Astrocyte (in vitro differentiated cells and primary cell): ENCODE measurements around the gene LRRFIP1. TPM values are rescaled to one million over a fixed set of nuclear protein-coding genes. Genes with fewer than 3 reads are reported as not detected.

Source experiments
- DNase-seq: peaks from one replicate; pipeline ENCODE4 v3.0.0-alpha.2; 2010; ENCODE audit warnings: low read depth
- FAIRE-seq: peaks from 2 replicates; lab custom pipeline; 2011; peaks lifted over from hg19 to GRCh38; lab: Jason Lieb, UNC
- H2AFZ ChIP-seq: 2 replicates; pipeline ENCODE4 v1.6.0; 2012; ENCODE audit warnings: low read depth, low read length, inconsistent platforms
- H3K27ac ChIP-seq: 2 replicates; pipeline ENCODE4 v1.5.1; 2011; ENCODE audit warnings: low read depth, low read length, inconsistent platforms
- H3K27me3 ChIP-seq: 2 replicates; pipeline ENCODE4 v1.6.0; 2011; ENCODE audit warnings: low read length, inconsistent platforms; ENCODE audit not compliant: insufficient read depth
- H3K36me3 ChIP-seq: 2 replicates; pipeline ENCODE4 v1.5.1; 2011; ENCODE audit warnings: low read length, inconsistent platforms; ENCODE audit not compliant: insufficient read depth
- H3K4me1 ChIP-seq: 2 replicates; pipeline ENCODE4 v1.5.1; 2011; ENCODE audit warnings: low read length, inconsistent platforms; ENCODE audit not compliant: insufficient read depth
- H3K4me2 ChIP-seq: 2 replicates; pipeline ENCODE4 v1.6.0; 2012; ENCODE audit warnings: low read length, inconsistent platforms
- H3K4me3 ChIP-seq: 2 replicates; pipeline ENCODE4 v1.5.1; 2011; ENCODE audit warnings: low read depth, mild to moderate bottlenecking, low read length, inconsistent platforms; ENCODE audit not compliant: insufficient read depth
- H3K79me2 ChIP-seq: 2 replicates; pipeline ENCODE4 v1.6.0; 2012; ENCODE audit warnings: mild to moderate bottlenecking, low read length, inconsistent platforms; ENCODE audit not compliant: insufficient read depth
- H3K9ac ChIP-seq: 2 replicates; pipeline ENCODE4 v1.6.0; 2012; ENCODE audit warnings: mild to moderate bottlenecking, low read length, inconsistent platforms
- H3K9me3 ChIP-seq: 2 replicates; pipeline ENCODE4 v1.5.1; 2012; ENCODE audit warnings: low read depth, mild to moderate bottlenecking, low read length, inconsistent platforms; ENCODE audit not compliant: insufficient read depth
- H4K20me1 ChIP-seq: 2 replicates; pipeline ENCODE4 v1.6.0; 2012; ENCODE audit warnings: low read length, inconsistent platforms; ENCODE audit not compliant: insufficient read depth
- H3K27ac Mint-ChIP-seq: one replicate; pipeline ENCODE4 v1.8.0; 2021; ENCODE audit warnings: mild to moderate bottlenecking, mixed read lengths; ENCODE audit not compliant: unreplicated experiment
- H3K27me3 Mint-ChIP-seq: one replicate; pipeline ENCODE4 v1.8.0; 2021; ENCODE audit warnings: low read depth, mixed read lengths; ENCODE audit not compliant: unreplicated experiment
- H3K36me3 Mint-ChIP-seq: one replicate; pipeline ENCODE4 v1.8.0; 2021; ENCODE audit warnings: low read depth, mixed read lengths; ENCODE audit not compliant: unreplicated experiment
- H3K4me1 Mint-ChIP-seq: one replicate; pipeline ENCODE4 v1.8.0; 2021; ENCODE audit warnings: low read depth, mixed read lengths; ENCODE audit not compliant: unreplicated experiment
- H3K4me3 Mint-ChIP-seq: one replicate; pipeline ENCODE4 v1.8.0; 2021; ENCODE audit warnings: mild to moderate bottlenecking, moderate library complexity, mixed read lengths; ENCODE audit not compliant: unreplicated experiment
- H3K9me3 Mint-ChIP-seq: one replicate; pipeline ENCODE4 v1.8.0; 2021; ENCODE audit warnings: mild to moderate bottlenecking, mixed read lengths; ENCODE audit not compliant: unreplicated experiment
- EZH2 ChIP-seq: IDR thresholded peaks from 2 replicates; pipeline ENCODE4 v1.6.1; 2012; ENCODE audit warnings: mild to moderate bottlenecking, low read length, inconsistent platforms; ENCODE audit not compliant: insufficient read depth
- total RNA-seq: library from RNA; stranded (reverse); gene quantifications from 2 replicates; pipeline ENCODE4 v1.2.1, GENCODE V29; 2021
- TF ChIP-seq, protein P1 (sequence below): IDR thresholded peaks from 2 replicates; pipeline ENCODE4 v1.5.1; 2011; ENCODE audit warnings: low read depth, mild to moderate bottlenecking, inconsistent platforms, low read length, moderate library complexity; ENCODE audit not compliant: insufficient read depth

Gene LRRFIP1
- total RNA-seq, 1 donor from 2014 or later, result 83.3 TPM

GRCh38 chr2:237596520-237597195 is 30.7 kb upstream of the LRRFIP1 start:
- H3K27me3 Mint-ChIP-seq, result peaks cover 28% of the 10 kb centered on the region
- H3K27ac ChIP-seq, result no peak overlapping the region
- TF ChIP-seq EZH2, result no peak
- TF ChIP-seq, protein P1, sequence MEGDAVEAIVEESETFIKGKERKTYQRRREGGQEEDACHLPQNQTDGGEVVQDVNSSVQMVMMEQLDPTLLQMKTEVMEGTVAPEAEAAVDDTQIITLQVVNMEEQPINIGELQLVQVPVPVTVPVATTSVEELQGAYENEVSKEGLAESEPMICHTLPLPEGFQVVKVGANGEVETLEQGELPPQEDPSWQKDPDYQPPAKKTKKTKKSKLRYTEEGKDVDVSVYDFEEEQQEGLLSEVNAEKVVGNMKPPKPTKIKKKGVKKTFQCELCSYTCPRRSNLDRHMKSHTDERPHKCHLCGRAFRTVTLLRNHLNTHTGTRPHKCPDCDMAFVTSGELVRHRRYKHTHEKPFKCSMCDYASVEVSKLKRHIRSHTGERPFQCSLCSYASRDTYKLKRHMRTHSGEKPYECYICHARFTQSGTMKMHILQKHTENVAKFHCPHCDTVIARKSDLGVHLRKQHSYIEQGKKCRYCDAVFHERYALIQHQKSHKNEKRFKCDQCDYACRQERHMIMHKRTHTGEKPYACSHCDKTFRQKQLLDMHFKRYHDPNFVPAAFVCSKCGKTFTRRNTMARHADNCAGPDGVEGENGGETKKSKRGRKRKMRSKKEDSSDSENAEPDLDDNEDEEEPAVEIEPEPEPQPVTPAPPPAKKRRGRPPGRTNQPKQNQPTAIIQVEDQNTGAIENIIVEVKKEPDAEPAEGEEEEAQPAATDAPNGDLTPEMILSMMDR, result no peak
- DNase-seq (no peak), FAIRE-seq (no peak)
- no peak overlapping the region for H3K4me3 ChIP-seq
- no peaks in the 10 kb centered on the region for H3K27me3 ChIP-seq
- H3K4me1 Mint-ChIP-seq, result peaks cover 6% of the 10 kb centered on the region
- no peaks in the 10 kb centered on the region for H3K9me3 Mint-ChIP-seq
- no peak overlapping the region for H2AFZ ChIP-seq
- no peak overlapping the region for H3K4me3 Mint-ChIP-seq
- H3K4me2 ChIP-seq, result no peak overlapping the region
- H4K20me1 ChIP-seq, result no peaks in the 10 kb centered on the region
- no peaks in the 10 kb centered on the region for H3K36me3 ChIP-seq
- H3K36me3 Mint-ChIP-seq, result peaks cover 3% of the 10 kb centered on the region
- no peak overlapping the region for H3K27ac Mint-ChIP-seq
- H3K9me3 ChIP-seq, result no peaks in the 10 kb centered on the region
- H3K9ac ChIP-seq, result no peak overlapping the region
- H3K79me2 ChIP-seq, result no peaks in the 10 kb centered on the region
- H3K4me1 ChIP-seq, result peaks cover 8% of the 10 kb centered on the region

GRCh38 chr2:237597196-237598145 is 29.9 kb upstream of the LRRFIP1 start:
- no peak for FAIRE-seq
- Histone ChIP-seq H3K9ac (no peak overlapping the region), H3K27ac (no peak overlapping the region), H3K79me2 (no peaks in the 10 kb centered on the region), H3K4me1 (peaks cover 8% of the 10 kb centered on the region), H3K27me3 (no peaks in the 10 kb centered on the region), H3K4me2 (no peak overlapping the region), H3K36me3 (no peaks in the 10 kb centered on the region), H4K20me1 (no peaks in the 10 kb centered on the region), H3K9me3 (no peaks in the 10 kb centered on the region), H2AFZ (no peak overlapping the region), H3K4me3 (no peak overlapping the region)
- TF ChIP-seq, protein P1, result no peak
- TF ChIP-seq EZH2, result no peak
- Mint-ChIP-seq H3K27ac (no peak overlapping the region), H3K4me3 (no peak overlapping the region), H3K9me3 (no peaks in the 10 kb centered on the region), H3K4me1 (peaks cover 6% of the 10 kb centered on the region), H3K27me3 (peaks cover 28% of the 10 kb centered on the region), H3K36me3 (peaks cover 3% of the 10 kb centered on the region)
- no peak for DNase-seq
